ENCODE measurements around the gene FRRS1.

FRRS1 gene

DNA sequence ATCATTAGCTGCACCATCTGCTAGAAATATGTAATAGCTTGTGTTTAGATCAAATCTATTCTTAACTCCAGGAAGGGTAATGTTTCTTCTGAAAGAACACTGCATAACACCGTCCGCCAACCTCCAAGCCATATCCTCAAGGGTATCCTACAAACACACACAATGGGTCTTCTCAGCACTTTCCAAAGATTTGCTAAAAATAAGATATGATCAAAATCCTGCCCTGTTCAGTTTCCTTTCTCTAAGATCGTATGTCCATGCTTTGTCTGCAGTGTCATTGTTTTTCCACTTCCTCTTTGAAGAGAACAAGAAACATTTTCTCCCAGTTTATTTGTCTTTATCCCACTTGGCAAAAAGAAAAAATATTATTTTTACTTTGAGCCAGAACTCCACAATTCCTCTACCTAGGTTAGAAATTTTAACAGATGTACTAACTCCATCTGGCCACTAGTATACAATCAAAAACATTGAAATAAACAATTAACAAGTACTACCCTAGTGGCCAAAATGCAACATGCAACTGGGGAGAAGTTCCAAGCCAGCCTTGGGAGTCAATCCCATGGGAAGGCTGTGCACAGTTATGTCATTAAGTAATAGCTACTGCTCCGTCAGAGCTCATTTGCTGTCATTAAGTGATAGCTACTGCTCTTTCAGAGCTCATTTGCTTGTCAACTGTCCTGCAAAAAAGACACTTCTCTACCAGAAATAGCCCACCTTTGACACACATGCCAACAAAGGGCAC is 37.8 kb downstream of the FRRS1 start:
- no peak for DNase-seq (ENCODE audit: low spot score)

DNA sequence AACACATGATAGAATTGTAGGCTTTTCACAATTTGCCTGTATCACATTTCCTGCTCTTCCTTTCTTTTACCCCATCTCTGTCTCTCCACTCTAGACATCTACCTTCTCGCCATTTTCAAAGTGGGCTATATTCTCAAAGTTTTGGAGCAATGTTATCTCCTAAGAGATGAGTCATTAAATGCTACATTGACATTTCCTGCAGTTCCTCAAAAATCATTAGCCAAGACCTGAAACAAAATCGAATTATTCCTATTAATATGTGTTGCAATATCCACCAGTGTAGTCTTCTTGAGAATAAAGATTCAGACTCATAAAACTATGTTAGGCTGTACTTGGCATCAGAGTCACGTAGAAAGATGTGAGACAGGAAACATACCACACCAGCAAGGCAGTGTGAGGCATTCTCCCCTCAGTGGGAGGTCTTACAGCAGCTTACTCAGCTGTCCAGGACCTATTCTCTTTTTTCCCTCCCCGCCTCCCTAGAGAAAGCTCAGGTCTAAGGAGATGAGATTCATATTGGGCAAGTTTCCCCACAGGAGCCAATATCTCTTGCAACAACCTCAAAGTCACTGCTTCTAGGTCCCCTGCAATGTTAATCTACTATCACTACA is 38.8 kb downstream of the FRRS1 start:
- no peak for DNase-seq (ENCODE audit: low spot score)

DNA sequence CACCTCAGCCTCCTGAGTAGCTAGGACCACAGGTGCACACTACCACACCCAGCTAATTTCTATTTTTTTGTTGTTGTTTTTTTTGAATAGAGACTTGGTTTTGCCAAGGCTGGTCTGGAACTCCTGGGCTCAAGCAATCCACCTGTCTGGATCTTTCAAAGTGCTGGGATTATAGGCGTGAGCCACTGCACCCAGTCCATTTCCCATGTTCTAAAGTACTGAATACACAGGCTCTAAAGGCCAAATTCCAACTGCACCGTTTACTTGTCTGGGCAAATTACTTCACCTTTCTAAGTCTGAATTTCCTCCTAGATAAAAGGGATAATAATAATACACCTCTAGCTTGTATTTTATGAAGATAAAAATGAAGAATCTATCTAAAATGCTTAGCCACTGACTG is 39.6 kb downstream of the FRRS1 start:
- DNase-seq (ENCODE audit: low spot score) = no peak

DNA sequence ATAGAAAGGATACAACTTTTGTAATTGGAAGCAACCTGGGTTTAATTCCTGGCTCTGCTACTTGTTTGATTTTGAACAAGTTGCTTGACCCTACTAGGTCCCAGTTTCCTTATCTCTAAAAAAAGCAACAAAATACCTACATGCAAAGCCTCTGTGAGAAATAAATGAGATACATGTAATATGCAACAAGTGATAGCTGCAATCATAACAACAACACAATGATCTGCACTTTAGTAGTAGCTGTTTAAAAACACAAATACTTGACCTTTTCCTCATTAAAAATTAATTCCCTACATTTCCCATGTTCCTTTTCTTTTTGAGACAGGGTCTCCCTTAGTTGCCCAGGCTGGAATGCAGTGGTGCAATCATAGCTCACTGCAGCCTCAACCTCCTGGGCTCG is 40.0 kb downstream of the FRRS1 start:
- DNase-seq (ENCODE audit: low spot score) = no peak

DNA sequence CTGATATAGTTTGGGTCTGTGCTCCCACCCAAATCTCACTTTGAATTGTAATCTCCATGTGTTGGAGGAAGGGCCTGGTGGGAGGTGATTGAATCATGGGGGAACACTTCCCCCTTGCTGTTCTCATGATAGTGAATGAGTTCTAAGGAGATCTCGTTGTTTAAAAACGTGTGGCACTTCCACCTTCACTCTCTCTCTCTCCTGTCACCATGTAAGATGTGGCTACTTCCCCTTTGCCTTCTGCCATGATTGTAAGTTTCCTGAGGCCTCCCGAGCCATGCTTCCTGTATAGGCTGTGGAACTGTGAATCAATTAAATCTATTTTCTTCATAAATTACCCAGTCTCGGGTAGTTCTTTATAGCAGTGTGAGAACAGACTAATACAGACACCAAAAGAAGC is 40.4 kb downstream of the FRRS1 start:
- no peak for DNase-seq (ENCODE audit: low spot score)

DNA sequence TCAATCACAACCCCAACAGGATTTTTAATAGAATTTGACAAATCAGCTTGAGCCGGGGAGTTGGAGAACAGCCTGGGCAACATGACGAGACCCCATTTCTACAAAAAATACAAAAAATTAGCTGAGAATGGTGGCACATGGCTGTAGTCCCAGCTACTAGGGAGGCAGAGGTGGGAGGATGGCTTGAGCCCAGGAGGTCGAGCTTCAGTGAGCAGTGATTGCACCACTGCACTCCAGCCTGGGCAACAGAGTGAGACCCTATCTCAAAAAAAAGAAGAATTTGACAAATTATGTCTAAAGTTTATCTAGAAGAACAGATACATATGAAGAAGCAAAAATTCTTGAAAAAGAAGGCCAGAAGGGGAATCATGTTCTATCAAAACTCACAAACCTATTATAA is 43.2 kb downstream of the FRRS1 start:
- DNase-seq (ENCODE audit: low spot score) = no peak

DNA sequence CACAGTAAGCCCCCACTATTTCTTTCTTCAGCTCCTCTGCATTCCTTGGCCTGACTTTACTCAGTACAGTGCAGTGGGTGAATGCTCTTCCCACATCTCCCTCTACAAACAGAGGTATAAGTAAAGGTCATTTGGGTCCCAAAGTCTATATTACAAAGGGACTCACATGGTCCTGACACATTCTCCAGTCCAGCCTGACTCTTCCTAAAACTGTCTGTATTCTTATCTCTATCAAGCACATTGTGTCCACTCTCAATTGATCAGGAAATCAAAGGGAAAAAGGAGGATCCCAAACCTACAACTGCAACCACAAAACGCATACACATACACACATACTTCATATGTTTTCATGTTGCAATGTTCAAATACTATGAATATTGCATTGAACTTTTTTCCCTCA is 49.4 kb downstream of the FRRS1 start:
- DNase-seq (ENCODE audit: low spot score) = no peak

DNA sequence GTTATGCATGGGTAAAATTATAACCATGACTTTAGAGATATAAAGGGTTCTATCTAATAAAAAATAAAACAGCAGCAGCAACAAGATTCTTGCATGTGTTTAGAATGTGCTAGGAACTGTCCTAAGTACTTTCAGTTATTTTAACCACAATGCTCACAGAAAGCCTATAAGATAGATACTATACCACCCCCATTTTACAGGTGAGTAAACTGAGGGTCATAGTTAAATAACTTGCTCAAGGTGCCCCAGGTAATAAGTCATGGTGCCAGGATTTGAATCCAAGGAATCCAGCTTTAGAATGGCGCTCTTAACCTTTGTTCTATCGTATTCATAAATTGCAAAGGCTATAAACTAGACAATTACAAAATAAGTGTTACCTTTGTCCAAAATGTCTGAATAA is 53.4 kb downstream of the FRRS1 start:
- no peak for DNase-seq (ENCODE audit: low spot score)

DNA sequence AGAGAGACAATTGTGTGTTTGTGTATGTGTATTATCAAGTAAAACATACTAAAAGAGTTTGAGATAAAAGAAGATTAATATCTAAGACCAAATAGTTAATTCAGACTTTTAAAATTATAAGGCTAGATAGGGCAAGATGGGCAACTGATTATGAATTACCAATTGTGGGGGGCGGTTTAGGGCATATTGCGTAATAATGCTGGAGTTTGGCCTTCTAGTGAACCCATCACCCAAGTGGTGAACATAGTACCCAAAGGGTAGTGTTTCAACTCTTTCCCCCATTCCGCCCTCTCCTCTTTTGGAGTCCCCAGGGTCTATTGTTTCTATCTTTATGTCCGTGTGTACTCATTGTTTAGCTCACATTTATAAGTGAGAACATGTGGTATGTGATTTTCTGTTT is 55.4 kb downstream of the FRRS1 start:
- no peak for DNase-seq (ENCODE audit: low spot score)

DNA sequence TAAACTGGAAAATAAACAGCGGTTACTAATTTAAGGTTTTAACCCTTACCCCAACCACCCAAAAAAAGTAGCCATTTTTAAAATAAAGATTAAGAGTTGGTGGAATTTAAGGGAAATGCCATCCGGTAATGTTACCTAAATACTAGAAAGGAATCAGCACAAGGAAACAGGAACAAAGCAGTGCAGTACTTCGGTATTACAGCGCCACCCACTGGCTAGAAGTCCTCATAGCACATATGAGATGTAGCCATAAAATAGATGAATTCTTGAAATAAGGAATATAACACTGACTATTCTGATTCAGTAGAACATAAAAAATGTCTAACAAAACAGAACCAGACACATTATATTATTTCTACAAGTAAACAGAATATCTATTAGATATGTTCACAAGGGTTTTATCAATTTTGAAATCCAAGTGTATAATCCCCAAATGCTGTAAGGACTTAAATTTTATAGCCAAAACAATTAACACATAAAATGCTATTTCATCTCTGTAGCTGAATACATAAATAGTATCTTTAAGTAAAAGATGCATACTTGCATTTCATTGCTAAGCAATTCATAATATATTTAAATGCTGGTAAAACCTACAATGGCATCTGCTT is 58.8 kb downstream of the FRRS1 start:
- DNase-seq (ENCODE audit: low spot score) = peak; percentile 28

DNA sequence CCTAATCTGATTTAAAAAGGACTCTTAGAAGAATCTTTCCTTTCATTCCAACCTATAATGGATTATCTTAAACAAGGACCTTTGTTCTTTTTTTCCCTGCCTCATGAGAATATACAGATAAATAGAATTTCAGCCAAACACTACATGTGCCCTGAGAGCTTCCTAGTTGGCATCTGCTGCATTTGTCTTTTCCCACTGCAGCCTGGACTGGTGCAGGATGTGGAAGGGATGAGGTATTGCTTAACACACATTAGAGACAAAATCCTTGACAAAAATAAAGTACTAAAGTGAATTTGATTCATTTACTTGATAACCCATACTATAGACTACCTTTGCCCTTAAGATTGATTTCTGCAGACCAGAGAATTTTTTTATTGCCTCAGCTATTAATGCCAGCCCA is 61.0 kb downstream of the FRRS1 start:
- no peak for DNase-seq (ENCODE audit: low spot score)

DNA sequence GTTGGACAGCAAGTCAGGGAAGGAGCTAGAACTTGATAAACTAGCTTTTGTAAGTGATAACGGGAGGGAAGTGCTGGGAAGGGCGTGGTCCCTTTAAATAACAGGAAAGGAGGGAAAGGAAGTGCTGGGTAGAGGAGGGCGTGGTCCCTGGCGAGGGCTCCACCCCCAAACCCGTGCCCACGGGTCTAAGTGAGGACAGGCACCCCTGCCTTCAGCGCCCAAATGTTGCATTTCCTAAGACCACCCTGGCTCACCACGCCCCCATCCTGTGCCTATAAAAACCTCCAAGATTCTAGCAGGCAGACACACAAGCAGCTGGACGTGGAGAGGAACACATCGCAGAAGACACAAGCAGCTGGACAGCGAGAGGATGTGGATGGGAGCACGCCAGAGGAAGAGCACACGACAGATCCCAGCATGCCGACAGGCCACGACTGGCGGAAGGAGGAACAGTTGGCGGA is 62.0 kb downstream of the FRRS1 start:
- no peak for DNase-seq (ENCODE audit: low spot score)

DNA sequence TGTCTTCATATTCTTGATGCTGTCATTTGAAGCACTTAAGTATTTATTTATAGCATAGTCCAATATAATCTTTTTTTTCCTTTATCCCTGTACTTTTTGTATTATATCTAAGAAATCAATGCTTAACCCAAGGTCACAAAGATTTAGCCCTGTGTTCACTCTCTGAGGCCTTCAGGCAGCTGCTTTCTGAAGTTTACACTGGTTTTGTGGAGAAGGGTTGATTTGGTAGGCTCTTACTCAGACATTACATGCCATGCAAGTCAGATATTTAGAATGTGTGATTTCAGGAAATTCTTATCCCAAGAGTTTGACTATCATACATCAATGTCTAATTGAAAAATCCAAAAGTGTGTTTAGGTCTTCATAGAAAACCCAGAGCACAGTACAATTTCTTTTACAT is 64.2 kb downstream of the FRRS1 start:
- DNase-seq (ENCODE audit: low spot score) = no peak

DNA sequence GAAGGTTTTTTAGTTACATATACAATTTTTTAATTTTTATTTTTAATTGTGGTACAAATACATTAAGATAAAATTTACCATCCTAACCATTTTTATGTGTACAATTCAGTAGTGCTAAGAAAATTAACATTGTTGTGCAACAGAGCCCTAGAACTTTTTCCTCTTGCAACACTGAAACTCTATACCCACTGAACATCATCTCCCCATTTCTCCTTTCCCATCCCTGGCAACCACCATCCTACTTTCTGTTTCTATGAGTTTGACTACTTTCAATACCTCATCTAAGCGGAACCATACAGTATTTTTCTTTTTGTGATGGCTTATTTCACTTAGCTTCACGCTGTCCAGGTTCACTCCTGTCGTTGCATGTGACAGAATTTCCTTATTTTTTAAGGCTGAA is 66.4 kb downstream of the FRRS1 start:
- no peak for DNase-seq (ENCODE audit: low spot score)

DNA sequence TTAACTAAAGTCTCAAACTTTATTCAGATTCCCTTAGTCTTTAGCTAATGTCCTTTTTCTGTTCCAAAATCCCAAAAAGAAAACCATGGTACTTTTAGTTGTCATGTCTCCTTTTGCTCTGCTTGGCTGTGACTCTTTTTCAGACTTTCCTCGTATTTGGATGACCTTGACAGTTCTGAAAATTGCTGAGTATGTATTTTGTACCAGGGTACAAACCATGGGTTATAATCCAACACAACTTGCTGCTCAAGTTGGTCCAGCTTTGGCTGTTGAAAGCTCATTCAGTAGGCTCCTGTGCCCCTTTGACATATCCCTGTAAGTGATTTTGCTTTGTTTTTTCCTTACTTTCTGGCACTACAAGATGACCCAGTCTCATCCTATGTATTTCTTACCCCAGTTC is 68.9 kb downstream of the FRRS1 start:
- DNase-seq (ENCODE audit: low spot score) = no peak

DNA sequence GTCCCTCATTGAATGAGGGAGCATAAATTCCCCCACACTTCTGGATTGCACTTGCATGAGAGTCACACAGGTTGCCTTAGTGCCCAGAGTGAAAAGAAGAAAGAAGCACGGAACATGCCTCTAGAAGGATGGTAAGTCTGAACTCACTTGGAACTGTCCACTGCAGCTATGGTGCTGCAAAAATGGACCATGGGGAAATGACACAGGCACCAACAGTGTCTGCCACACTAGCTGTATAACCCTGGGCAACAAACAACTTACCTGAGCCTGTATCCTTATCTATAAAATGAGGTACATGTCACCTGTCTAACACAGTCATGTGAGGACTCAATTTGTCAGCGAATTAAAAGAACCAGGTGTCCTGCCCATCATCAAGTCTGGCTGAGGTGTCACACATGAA is 69.8 kb downstream of the FRRS1 start:
- DNase-seq (ENCODE audit: low spot score) = no peak

DNA sequence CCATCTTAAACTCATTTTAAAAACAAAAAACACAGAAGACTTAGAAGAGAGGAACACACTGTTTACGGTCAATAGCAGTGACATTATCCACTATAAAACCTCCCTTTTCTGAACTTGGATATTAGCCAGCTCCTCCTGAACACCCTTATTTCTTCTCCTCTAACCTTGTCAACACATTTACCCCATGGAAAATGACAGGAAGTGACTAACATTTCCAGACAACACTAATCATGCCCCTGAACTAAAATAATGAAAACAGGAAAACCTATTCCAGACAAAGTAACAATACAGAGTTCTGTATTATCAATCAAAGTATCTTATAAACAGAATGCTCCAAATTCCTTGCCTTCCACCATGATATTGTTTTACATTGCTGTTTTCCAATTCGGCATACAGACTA is 75.3 kb downstream of the FRRS1 start:
- no peak for DNase-seq (ENCODE audit: low spot score)

DNA sequence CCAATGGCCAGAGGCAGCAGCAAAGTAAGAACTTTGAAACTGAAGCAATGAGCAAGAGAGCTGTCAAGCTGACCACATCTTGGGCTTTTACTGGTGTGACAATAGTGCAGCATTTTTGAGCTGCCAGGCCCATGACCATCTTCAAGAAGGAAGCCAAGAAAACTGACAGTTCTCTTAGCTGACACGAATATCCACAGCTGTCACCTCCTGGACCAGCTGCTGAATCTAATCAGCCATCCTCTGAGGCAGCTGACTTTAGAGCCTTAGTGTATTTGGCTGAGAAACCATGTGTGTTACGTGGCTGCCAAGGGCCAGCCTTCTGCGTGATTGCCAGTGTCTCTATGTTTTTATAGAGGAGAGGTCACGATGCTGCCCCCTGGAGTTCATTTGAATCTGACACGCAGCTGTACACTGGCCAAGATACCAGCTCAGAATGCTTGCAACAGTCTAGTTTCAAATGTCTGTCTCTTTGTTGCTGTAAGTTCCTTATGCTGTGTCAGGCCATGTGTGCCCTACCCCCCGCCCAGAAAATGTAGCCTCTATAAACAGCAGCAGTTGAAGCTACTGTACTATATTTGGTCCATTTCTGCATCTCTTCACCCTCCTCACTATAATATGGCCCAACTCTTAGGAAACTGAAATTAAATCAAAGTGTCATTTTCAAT is 80.8 kb downstream of the FRRS1 start:
- DNase-seq (ENCODE audit: low spot score) = peak; percentile 69

DNA sequence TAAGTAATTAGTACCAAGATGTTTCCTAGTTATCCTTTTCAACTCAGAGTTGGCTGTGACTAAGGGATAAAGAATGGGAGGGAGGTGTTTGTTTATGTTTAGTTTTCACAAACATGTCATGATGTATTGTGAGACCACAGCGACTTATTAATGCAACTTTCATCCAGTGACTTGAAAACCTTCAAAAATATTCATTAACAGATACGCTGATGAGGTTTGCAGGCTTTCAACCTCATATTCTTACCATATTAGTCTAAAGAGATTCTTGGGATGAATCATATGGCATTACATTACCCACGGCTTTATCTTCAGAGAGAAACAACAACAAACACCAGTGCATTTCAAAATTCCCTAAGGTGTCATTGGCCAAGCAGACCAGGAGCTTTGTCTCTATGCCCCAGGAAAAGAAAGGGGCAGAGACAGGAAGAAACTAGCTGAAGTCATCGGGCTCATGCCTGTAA is 84.1 kb downstream of the FRRS1 start:
- DNase-seq (ENCODE audit: low spot score) = peak; percentile 20

DNA sequence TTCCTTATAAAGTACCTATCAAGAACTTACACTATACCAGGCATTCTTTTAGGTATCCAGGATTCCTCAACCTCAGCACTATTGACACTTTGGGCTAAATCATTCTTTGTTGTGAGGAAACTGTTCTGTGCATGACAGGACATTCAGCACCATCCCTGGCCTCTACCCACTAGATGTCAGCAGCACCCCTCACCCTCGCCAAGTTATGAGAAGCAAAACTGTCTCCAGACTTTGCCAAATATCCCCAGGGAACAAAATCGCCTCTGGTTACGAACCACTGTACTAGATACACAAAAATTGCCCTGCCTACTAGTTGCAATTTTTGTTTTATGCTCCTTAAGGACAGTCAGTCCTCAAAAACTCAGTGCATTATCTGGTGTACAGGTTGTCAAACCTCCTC is 84.9 kb downstream of the FRRS1 start:
- DNase-seq (ENCODE audit: low spot score) = no peak

DNA sequence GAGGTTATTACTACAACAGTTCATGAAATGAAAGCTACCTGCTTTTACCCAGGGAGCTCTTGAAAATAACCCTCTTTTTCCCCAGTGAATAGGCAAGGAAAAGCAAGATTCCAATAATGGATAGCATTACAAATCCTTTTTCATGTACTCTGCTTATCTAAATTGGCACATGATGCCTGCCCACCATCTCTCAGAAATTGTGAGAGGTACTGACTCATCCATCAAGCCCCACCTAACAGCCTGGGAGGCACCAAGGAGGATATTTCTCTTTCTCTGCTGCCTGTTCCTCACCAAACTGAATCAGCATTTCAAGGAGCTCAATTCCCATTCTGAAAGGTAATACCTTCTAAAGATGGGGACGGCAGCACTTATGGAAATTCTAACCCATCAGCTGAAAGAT is 86.2 kb downstream of the FRRS1 start:
- no peak for DNase-seq (ENCODE audit: low spot score)

DNA sequence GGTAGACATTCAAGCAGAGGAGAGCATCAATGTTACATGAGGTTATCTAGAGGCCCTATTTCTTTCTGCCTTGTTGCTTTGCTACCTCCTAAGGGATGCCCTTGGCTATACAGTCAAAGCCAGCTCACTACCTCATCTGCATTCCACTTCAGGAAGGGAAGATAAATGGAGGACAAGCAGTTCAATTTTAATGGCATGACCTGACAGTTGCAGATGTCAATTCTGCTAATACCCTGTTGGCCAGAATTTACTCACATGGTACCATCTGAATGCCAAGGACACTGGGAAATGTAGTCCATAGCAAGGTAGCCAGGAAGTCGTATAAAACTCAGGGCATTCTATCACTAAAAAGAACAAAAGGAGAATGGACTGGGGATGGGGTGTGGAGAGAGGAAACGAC is 89.0 kb downstream of the FRRS1 start:
- DNase-seq (ENCODE audit: low spot score) = no peak

DNA sequence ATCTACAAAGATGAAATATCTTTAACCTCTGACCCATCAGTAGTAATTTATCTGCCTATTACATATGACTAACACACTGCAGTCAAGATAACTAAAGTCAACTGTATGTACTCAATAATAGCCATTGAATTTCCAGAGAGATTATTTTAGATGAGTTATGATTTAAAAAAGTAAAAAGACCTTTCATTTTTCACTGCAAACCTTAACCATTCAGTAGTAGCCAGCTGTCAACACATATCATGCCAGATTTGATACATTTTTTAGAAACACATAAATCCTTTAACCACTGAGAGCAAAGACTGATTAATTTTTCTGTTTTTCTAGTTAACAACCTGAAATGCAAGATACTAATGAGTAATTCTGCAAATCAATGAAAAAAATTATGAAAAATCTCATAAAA is 89.6 kb downstream of the FRRS1 start:
- DNase-seq (ENCODE audit: low spot score) = no peak
